GM12878 (cell line): ENCODE data around the gene CLIP3. TPM values are rescaled to one million over a fixed set of nuclear protein-coding genes. Genes with fewer than 3 reads are reported as not detected.

ENCODE experiments used
- ATAC-seq: fragments of 200-7000 bp; cut with Tn5 transposase; 3 replicates; pipeline ENCODE4 v1.9.1; 2020; ENCODE audit warnings: mild to moderate bottlenecking, moderate library complexity
- BruUV-seq: library from RNA; stranded (reverse); fragments of 400-500 nt; replicated peaks from 2 replicates; lab custom pipeline; 2021; lab: Mats Ljungman, UMichigan
- CTCF ChIA-PET: fragments of 300-600 bp; sonication (Branson Sonifier 250); formaldehyde crosslinking; extraction: SDS; loops from one replicate; lab custom pipeline; 2021; ENCODE audit warnings: inconsistent platforms; lab: Yijun Ruan, JAX
- POLR2A ChIA-PET: fragments of 350-600 bp; formaldehyde crosslinking; extraction: SDS; loops from one replicate; lab custom pipeline; 2021; ENCODE audit warnings: inconsistent platforms; lab: Charles Lee
- RAD21 ChIA-PET: fragments of 300-600 bp; sonication (Branson Sonifier 250); formaldehyde crosslinking; loops from one replicate; lab custom pipeline; 2023; ENCODE audit warnings: antibody characterized with exemption; ENCODE audit not compliant: unreplicated experiment; lab: Charles Lee
- SMC1A ChIA-PET: fragments of 300-600 bp; sonication (Branson Sonifier 250); formaldehyde crosslinking; loops from one replicate; lab custom pipeline; 2023; ENCODE audit not compliant: unreplicated experiment, uncharacterized antibody; lab: Charles Lee
- DNase-seq: peaks from one replicate; pipeline ENCODE4 v3.0.0-alpha.2; 2011; ENCODE audit warnings: low read depth, low spot score
- FAIRE-seq: peaks from 3 replicates; lab custom pipeline; 2011; peaks lifted over from hg19 to GRCh38; lab: Jason Lieb, UNC
- H2AFZ ChIP-seq: 2 replicates; pipeline ENCODE4 v1.6.0; 2011; ENCODE audit warnings: low read depth, low read length, control low read depth; ENCODE audit not compliant: control insufficient read depth
- H3K27ac ChIP-seq: 2 replicates; pipeline ENCODE4 v1.5.1; 2011; ENCODE audit warnings: control low read depth; ENCODE audit not compliant: control insufficient read depth, insufficient read depth
- H3K27me3 ChIP-seq, 2 experiments: replicated peaks in 1 of 2; 2 replicates each; pipeline versions ENCODE4 v1.6.0 to v1.6.1; 2011; ENCODE audit warnings: low read length in 1 of 2; ENCODE audit not compliant: control insufficient read depth in 2 of 2, insufficient read depth in 2 of 2
- H3K36me3 ChIP-seq, 2 experiments: 2 replicates each; pipeline ENCODE4 v1.5.1; 2011; ENCODE audit warnings: low read length in 1 of 2; ENCODE audit not compliant: control insufficient read depth in 2 of 2, insufficient read depth in 2 of 2
- H3K4me1 ChIP-seq: 2 replicates; pipeline ENCODE4 v1.6.1; 2011; ENCODE audit warnings: mild to moderate bottlenecking, low read length, moderate library complexity, mixed read lengths; ENCODE audit not compliant: control insufficient read depth, insufficient read depth
- H3K4me2 ChIP-seq: 2 replicates; pipeline ENCODE4 v1.6.0; 2011; ENCODE audit warnings: control low read depth; ENCODE audit not compliant: control insufficient read depth, insufficient read depth
- H3K4me3 ChIP-seq: fragments of 200-600 bp; sonication (generic); 2 replicates; pipeline ENCODE4 v1.5.1; 2016
- H3K79me2 ChIP-seq: 2 replicates; pipeline ENCODE4 v1.6.0; 2011; ENCODE audit warnings: low read length; ENCODE audit not compliant: control insufficient read depth, insufficient read depth
- H3K9ac ChIP-seq: 2 replicates; pipeline ENCODE4 v1.8.0; 2011; ENCODE audit warnings: low read length, control low read depth, mixed read lengths; ENCODE audit not compliant: control insufficient read depth, insufficient read depth
- H3K9me3 ChIP-seq: replicated peaks from 3 replicates; pipeline ENCODE4 v1.5.1; 2011; ENCODE audit warnings: mild to moderate bottlenecking, low read length; ENCODE audit not compliant: control insufficient read depth, insufficient read depth
- H4K20me1 ChIP-seq: 2 replicates; pipeline ENCODE4 v1.6.0; 2011; ENCODE audit not compliant: control insufficient read depth, insufficient read depth
- ESRRA ChIP-seq: IDR thresholded peaks from 2 replicates; pipeline ENCODE4 v1.6.1; 2012; ENCODE audit warnings: mild to moderate bottlenecking, low read length, improper control_type of control experiment
- EZH2 ChIP-seq: IDR thresholded peaks from 2 replicates; pipeline ENCODE4 v1.6.1; 2012; ENCODE audit warnings: low read depth, mild to moderate bottlenecking, control low read depth, inconsistent platforms, low read length, borderline replicate concordance; ENCODE audit not compliant: control insufficient read depth
- IRF4 ChIP-seq: IDR thresholded peaks from 2 replicates; pipeline ENCODE4 v1.6.1; 2011; ENCODE audit warnings: low read depth, low read length
- MEF2B ChIP-seq: fragments of 450-650 bp; IDR thresholded peaks from 2 replicates; pipeline ENCODE4 v1.6.1; 2018; ENCODE audit warnings: mild to moderate bottlenecking, moderate library complexity; ENCODE audit not compliant: partially characterized antibody, poor library complexity, severe bottlenecking
- MYB ChIP-seq: fragments of 150-350 bp; IDR thresholded peaks from 2 replicates; pipeline ENCODE4 v1.6.1; 2014; ENCODE audit warnings: mild to moderate bottlenecking, low read depth, low read length, borderline replicate concordance
- NFXL1 ChIP-seq: fragments of 450-650 bp; IDR thresholded peaks from 2 replicates; pipeline ENCODE4 v1.6.1; 2017; ENCODE audit warnings: antibody characterized with exemption, mild to moderate bottlenecking, borderline replicate concordance
- RAD21 ChIP-seq: IDR thresholded peaks from 2 replicates; pipeline ENCODE4 v1.6.1; 2011; ENCODE audit warnings: mild to moderate bottlenecking, low read depth, low read length, moderate library complexity; ENCODE audit not compliant: insufficient read depth
- WGBS: methylation state at CpG from one replicate; pipeline ENCODE4 v1.1.6; 2016; ENCODE audit warnings: low lambda C conversion rate; ENCODE audit not compliant: insufficient replicate concordance, insufficient coverage; ENCODE audit errors: missing lambda C conversion rate; 5-methylcytosine and 5-hydroxymethylcytosine counted together
- in situ Hi-C: fragments of 300-500 bp; cut with MboI; formaldehyde crosslinking; loops from 9 replicates; pipeline ENCODE4 v1.14.3; 2018; ENCODE audit warnings: mixed read lengths
- intact Hi-C: fragments of 100-400 bp; cut with micrococcal nuclease; formaldehyde crosslinking; loops from one replicate; pipeline ENCODE4 v1.14.2; 2022; ENCODE audit not compliant: unreplicated experiment
- polyA plus RNA-seq, 11 experiments: library from polyadenylated mRNA; depleted of rRNA in 4 of 11; unstranded in 6 of 11; stranded (reverse) in 5 of 11; fragments of >200 nt; fragmentation: Nextera tagmentation in 4 of 11; fragmentation: Illumina TruSeq in 1 of 11; extraction: Ambion mirVana in 4 of 11; extraction: Trizol in 1 of 11; gene quantifications; 1 replicate in 1 of 11; 2 replicates in 10 of 11; pipeline versions ENCODE4 v1.2.1 to v1.2.3, GENCODE V29; 2011 to 2016; ENCODE audit warnings: inconsistent platforms in 2 of 11, missing spikeins in 2 of 11, low read depth in 1 of 11
- total RNA-seq, 4 experiments: library from RNA; depleted of rRNA in 3 of 4; stranded (reverse); fragments of >200 nt in 3 of 4; fragmentation: Illumina TruSeq in 1 of 4; extraction: Trizol in 1 of 4; gene quantifications; 2 replicates each; pipeline versions ENCODE4 v1.2.1 to v1.2.3, GENCODE V29; 2013 to 2021
- TF ChIP-seq, protein P1 (sequence below): fragments of 450-650 bp; IDR thresholded peaks from 2 replicates; pipeline ENCODE4 v1.6.1; 2017; ENCODE audit warnings: mild to moderate bottlenecking, moderate library complexity
- TF ChIP-seq, protein P2 (sequence below): fragments of 450-650 bp; IDR thresholded peaks from 2 replicates; pipeline ENCODE4 v1.6.1; 2014; ENCODE audit warnings: mild to moderate bottlenecking
- TF ChIP-seq, protein P3 (sequence below): IDR thresholded peaks from 2 replicates; pipeline ENCODE4 v1.6.1; 2012; ENCODE audit warnings: low read depth, low read length, improper control_type of control experiment

Gene CLIP3
- total and polyA plus RNA-seq, 10 of the 15 experiments (the other 5 are each of a cell fraction or from before 2014, with no cell fraction given) = 0.09 to 2.7 (median 0.45) TPM; not detected in 1

DNA sequence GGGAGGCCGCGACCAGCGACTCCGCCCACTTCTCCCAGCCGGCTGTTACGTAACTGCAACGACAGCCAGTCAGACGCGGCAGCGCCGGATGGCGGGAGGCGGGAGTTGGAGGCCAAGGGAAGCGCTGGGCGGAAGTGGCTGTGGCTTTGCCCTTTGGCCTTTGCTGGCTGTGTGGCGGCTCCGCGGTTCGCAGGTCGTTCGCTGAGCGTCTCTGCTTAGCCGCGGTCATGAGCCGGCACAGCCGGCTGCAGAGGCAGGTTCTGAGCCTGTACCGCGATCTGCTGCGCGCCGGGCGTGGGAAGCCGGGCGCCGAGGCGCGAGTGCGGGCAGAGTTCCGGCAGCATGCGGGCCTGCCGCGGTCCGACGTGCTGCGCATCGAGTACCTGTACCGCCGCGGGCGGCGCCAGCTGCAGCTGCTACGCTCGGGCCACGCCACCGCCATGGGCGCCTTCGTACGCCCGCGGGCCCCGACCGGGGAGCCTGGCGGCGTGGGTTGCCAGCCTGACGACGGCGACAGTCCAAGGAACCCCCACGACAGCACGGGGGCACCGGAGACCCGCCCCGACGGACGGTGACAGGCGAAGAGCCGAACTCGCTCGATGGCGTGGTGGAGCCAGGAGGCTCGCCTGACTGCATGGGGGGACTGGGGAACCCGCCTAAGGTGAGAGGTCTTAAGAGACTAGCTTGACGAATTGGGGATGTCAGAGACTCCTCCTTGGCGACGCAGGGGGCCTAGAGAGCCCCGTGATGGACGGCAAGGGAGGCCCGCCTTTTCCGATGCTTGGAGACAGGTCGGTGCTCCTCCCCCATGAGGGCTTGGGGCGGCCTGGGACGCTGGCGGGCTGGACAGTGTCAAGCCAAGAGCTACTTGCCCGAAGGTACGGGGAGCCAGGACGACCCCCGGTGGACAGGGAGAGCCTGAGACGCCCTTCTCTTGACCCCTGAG lies 37.4 kb downstream of the CLIP3 start, which contains the start of gene SDHAF1 (continued):
- TF ChIP-seq, protein P1, sequence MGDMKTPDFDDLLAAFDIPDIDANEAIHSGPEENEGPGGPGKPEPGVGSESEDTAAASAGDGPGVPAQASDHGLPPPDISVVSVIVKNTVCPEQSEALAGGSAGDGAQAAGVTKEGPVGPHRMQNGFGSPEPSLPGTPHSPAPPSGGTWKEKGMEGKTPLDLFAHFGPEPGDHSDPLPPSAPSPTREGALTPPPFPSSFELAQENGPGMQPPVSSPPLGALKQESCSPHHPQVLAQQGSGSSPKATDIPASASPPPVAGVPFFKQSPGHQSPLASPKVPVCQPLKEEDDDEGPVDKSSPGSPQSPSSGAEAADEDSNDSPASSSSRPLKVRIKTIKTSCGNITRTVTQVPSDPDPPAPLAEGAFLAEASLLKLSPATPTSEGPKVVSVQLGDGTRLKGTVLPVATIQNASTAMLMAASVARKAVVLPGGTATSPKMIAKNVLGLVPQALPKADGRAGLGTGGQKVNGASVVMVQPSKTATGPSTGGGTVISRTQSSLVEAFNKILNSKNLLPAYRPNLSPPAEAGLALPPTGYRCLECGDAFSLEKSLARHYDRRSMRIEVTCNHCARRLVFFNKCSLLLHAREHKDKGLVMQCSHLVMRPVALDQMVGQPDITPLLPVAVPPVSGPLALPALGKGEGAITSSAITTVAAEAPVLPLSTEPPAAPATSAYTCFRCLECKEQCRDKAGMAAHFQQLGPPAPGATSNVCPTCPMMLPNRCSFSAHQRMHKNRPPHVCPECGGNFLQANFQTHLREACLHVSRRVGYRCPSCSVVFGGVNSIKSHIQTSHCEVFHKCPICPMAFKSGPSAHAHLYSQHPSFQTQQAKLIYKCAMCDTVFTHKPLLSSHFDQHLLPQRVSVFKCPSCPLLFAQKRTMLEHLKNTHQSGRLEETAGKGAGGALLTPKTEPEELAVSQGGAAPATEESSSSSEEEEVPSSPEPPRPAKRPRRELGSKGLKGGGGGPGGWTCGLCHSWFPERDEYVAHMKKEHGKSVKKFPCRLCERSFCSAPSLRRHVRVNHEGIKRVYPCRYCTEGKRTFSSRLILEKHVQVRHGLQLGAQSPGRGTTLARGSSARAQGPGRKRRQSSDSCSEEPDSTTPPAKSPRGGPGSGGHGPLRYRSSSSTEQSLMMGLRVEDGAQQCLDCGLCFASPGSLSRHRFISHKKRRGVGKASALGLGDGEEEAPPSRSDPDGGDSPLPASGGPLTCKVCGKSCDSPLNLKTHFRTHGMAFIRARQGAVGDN = peak; percentile 91

DNA sequence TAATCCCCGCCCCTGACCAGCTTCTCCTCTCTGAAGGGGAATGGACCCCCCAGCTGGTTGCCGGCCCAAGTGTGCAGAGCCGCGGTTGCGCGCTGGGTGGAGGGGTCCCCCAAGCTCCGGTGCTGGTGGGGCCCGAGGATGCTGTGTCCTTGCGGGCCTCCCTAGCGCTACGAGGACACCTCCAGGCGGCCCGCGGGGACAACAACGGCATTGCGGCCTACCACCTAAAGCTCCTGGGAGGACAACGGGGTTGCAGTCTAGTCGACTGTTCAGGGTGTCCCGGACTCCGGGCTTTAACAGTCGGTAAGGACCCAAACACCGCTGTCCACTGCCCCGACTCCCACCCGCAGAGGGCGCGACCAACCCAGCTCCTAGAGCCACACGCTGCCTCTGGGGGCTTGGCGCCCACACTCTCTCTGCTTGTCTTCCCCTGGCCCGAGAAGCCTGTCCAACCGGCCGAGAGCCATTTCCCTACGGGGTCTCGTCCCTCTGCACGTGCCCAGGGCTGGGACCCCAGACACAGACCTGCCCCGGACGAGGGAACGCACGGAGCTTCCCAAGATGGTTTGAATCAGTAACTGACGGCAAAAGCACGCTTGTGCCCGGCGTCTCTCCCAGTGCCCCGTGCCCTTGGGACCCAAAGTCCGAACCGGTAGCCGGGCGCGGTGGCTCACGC lies 38.6 kb downstream of the CLIP3 start:
- SMC1A ChIA-PET = interaction anchor here (1.3 to 1.4 kb wide), 2 partner anchors 60 to 63 kb away, joined by 3 read pairs; partner anchors contain the start of gene THAP8
- DNase-seq = no peak
- ATAC-seq = no peak
- Histone ChIP-seq H3K9me3 (no peaks in the 10 kb centered on the region), H3K27me3 (no peaks in the 10 kb centered on the region), H2AFZ (peak overlapping the region; percentile 71), H3K79me2 (peaks cover 28% of the 10 kb centered on the region), H3K27ac (peak overlapping the region; percentile 60), H3K4me3 (peak overlapping the region; percentile 75), H3K9ac (peak overlapping the region; percentile 59), H3K4me1 (peaks cover 25% of the 10 kb centered on the region), H3K36me3 (no peaks in the 10 kb centered on the region), H3K4me2 (peak overlapping the region; percentile 96), H4K20me1 (no peaks in the 10 kb centered on the region)
- POLR2A ChIA-PET = interaction anchor here (1.7 kb wide), 1 partner anchor 20 kb away, joined by 6 read pairs; the partner anchor contains the start of gene ALKBH6
- CTCF ChIA-PET = interaction anchor here (1.4 kb wide), 2 partner anchors 62 to 134 kb away, joined by 3 to 4 read pairs; no protein-coding TSS in a partner anchor
- RAD21 ChIA-PET = no interaction called here
- 45% methylated on average over 47 of the region's 49 CpGs for WGBS
- no peak for FAIRE-seq
- no TSS peak for BruUV-seq
- TF ChIP-seq, protein P2, sequence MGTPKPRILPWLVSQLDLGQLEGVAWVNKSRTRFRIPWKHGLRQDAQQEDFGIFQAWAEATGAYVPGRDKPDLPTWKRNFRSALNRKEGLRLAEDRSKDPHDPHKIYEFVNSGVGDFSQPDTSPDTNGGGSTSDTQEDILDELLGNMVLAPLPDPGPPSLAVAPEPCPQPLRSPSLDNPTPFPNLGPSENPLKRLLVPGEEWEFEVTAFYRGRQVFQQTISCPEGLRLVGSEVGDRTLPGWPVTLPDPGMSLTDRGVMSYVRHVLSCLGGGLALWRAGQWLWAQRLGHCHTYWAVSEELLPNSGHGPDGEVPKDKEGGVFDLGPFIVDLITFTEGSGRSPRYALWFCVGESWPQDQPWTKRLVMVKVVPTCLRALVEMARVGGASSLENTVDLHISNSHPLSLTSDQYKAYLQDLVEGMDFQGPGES = no peak
- TF ChIP-seq IRF4 (no peak), ESRRA (no peak), MEF2B (no peak), NFXL1 (no peak), MYB (no peak), RAD21 (peak; percentile 41), EZH2 (no peak)
- TF ChIP-seq, protein P3, sequence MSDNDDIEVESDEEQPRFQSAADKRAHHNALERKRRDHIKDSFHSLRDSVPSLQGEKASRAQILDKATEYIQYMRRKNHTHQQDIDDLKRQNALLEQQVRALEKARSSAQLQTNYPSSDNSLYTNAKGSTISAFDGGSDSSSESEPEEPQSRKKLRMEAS = no peak
- in situ Hi-C loops (no loop called here), intact Hi-C loops (no loop called here)
